Sigmoid colon (tissue), 7 donors: ENCODE measurements around the gene CAMKK1. TPM values are rescaled to one million over a fixed set of nuclear protein-coding genes. Genes with fewer than 3 reads are reported as not detected.

ENCODE experiments used
- DNase-seq: peaks from one replicate; pipeline ENCODE4 v3.0.0-alpha.2; 2019
- H3K27ac ChIP-seq, 4 donors: fragments of 200-600 bp; sonication (generic); one replicate each; pipeline ENCODE4 v1.5.1; 2016 to 2019; ENCODE audit warnings: mild to moderate bottlenecking in 1 of 4
- H3K27me3 ChIP-seq, 3 donors: fragments of 200-600 bp; sonication (generic); one replicate each; pipeline ENCODE4 v1.5.1; 2019; ENCODE audit warnings: mild to moderate bottlenecking in 1 of 3
- H3K36me3 ChIP-seq, 4 donors: fragments of 200-600 bp; sonication (generic); one replicate each; pipeline ENCODE4 v1.5.1; 2016 to 2019
- H3K4me1 ChIP-seq, 4 donors: fragments of 200-600 bp; sonication (generic); one replicate each; pipeline ENCODE4 v1.5.1; 2017 to 2019
- H3K4me3 ChIP-seq, 4 donors: fragments of 200-600 bp; sonication (generic); one replicate each; pipeline ENCODE4 v1.5.1; 2017 to 2019; ENCODE audit warnings: mild to moderate bottlenecking in 2 of 4, moderate library complexity in 1 of 4
- H3K9me3 ChIP-seq, 4 donors: fragments of 200-600 bp in 3 of 4; sonication (generic) in 3 of 4; one replicate each; pipeline versions ENCODE4 v1.5.1 to v1.6.1; 2013 to 2019
- CTCF ChIP-seq, 4 experiments: fragments of 450-650 bp in 3 of 4; fragments of 200-600 bp in 1 of 4; IDR thresholded peaks; one replicate each; pipeline ENCODE4 v1.5.1; 2016 to 2019; ENCODE audit warnings: antibody characterized with exemption in 4 of 4, mild to moderate bottlenecking in 3 of 4, moderate library complexity in 2 of 4
- EP300 ChIP-seq, 4 donors: sonication (generic); formaldehyde crosslinking; IDR thresholded peaks; one replicate each; pipeline ENCODE4 v1.6.1; 2017; ENCODE audit warnings: antibody characterized with exemption in 4 of 4
- POLR2A ChIP-seq, 2 donors: fragments of 450-650 bp; IDR thresholded peaks; one replicate each; pipeline ENCODE4 v1.6.1; 2016; ENCODE audit warnings: antibody characterized with exemption in 2 of 2, mild to moderate bottlenecking in 2 of 2, moderate library complexity in 2 of 2
- POLR2AphosphoS5 ChIP-seq, 4 donors: sonication (generic); formaldehyde crosslinking; IDR thresholded peaks; one replicate each; pipeline ENCODE4 v1.6.1; 2017; ENCODE audit warnings: antibody characterized with exemption in 4 of 4
- WGBS, 2 donors: extraction: QIAGEN DNeasy Blood & Tissue Kit; methylation state at CpG; one replicate each; pipeline ENCODE4 v1.1.7; 2013; 5-methylcytosine and 5-hydroxymethylcytosine counted together
- intact Hi-C: fragments of 100-400 bp; cut with DNase I; formaldehyde crosslinking; loops from one replicate; pipeline ENCODE4 v1.15.1; 2023
- polyA plus RNA-seq, 3 donors: library from polyadenylated mRNA; stranded (reverse); fragments of 200-250 nt; gene quantifications; one replicate each; pipeline ENCODE4 v1.2.3, GENCODE V29; 2013
- total RNA-seq, 4 donors: library from RNA; depleted of rRNA; stranded (reverse); fragments of >200 nt; gene quantifications; one replicate each; pipeline ENCODE4 v1.1.0, GENCODE V29; 2016
- donor health status: healthy with polysubstance abuse.
- donor health status: Bipolar disorder and iron deficiency.
- donor health status: healthy.

The CAMKK1 gene
- total and polyA plus RNA-seq, 7 donors, result 0.92 to 12.8 (median 6.3) TPM

GRCh38 chr17:3887804-3888203, 5.0 kb downstream of the CAMKK1 start:
- WGBS, 2 donors, result 26 to 67% methylated on average over 9 of the region's 9 CpGs
- no peak for DNase-seq
- intact Hi-C loops, result no loop called here
- peaks cover 10 to 24% (median 16%) of the 10 kb centered on the region in 4 donors for H3K36me3 ChIP-seq
- H3K4me3 ChIP-seq, result no peak overlapping the region
- H3K4me1 ChIP-seq, result peaks cover 0 to 66% (median 58%) of the 10 kb centered on the region in 4 donors
- peak overlapping the region; percentile 86 to 96 (median 90) for H3K27ac ChIP-seq
- no peaks in the 10 kb centered on the region for H3K9me3 ChIP-seq
- no peak for TF ChIP-seq EP300 (IDR thresholded peaks at IDR 0.05)
- TF ChIP-seq POLR2A (IDR thresholded peaks at IDR 0.05), result no peak
- no peak for TF ChIP-seq POLR2AphosphoS5 (IDR thresholded peaks at IDR 0.05)
- no peak for TF ChIP-seq CTCF (IDR thresholded peaks at IDR 0.05)
- no peaks in the 10 kb centered on the region for H3K27me3 ChIP-seq

- peak overlapping the region; percentile 86 to 96 (median 90) for H3K27ac ChIP-seq
- peaks cover 0 to 62% (median 56%) of the 10 kb centered on the region in 4 donors for H3K4me1 ChIP-seq
- H3K36me3 ChIP-seq, result peaks cover 10 to 28% (median 16%) of the 10 kb centered on the region in 4 donors
- 51 to 74% methylated on average over 2 of the region's 2 CpGs for WGBS, 2 donors
- intact Hi-C loops, result no loop called here
- H3K27me3 ChIP-seq, result no peaks in the 10 kb centered on the region
- DNase-seq, result no peak
- TF ChIP-seq POLR2A (IDR thresholded peaks at IDR 0.05) (no peak), CTCF (IDR thresholded peaks at IDR 0.05) (no peak), EP300 (IDR thresholded peaks at IDR 0.05) (no peak), POLR2AphosphoS5 (IDR thresholded peaks at IDR 0.05) (no peak)
- H3K9me3 ChIP-seq, result no peaks in the 10 kb centered on the region
- H3K4me3 ChIP-seq, result no peak overlapping the region
Measured at GRCh38 chr17:3887394-3887793, 5.5 kb downstream of the CAMKK1 start.

GRCh38 chr17:3886776-3887175, 6.1 kb downstream of the CAMKK1 start:
- WGBS, 2 donors, result 54 to 86% methylated on average over 10 of the region's 10 CpGs

GRCh38 chr17:3885970-3886369, 6.9 kb downstream of the CAMKK1 start:
- Histone ChIP-seq H3K4me1 (peaks cover 0 to 48% (median 42%) of the 10 kb centered on the region in 4 donors), H3K9me3 (no peaks in the 10 kb centered on the region), H3K27ac (peak overlapping the region in 1 of 4 donors; percentile 96), H3K27me3 (no peaks in the 10 kb centered on the region), H3K36me3 (peaks cover 10 to 40% (median 18%) of the 10 kb centered on the region in 4 donors), H3K4me3 (no peak overlapping the region)
- WGBS, 2 donors, result 89 to 90% methylated on average over 4 of the region's 4 CpGs
- intact Hi-C loops, result no loop called here
- TF ChIP-seq POLR2AphosphoS5 (IDR thresholded peaks at IDR 0.05), result no peak
- no peak for TF ChIP-seq EP300 (IDR thresholded peaks at IDR 0.05)
- no peak for TF ChIP-seq CTCF (IDR thresholded peaks at IDR 0.05)
- TF ChIP-seq POLR2A (IDR thresholded peaks at IDR 0.05), result no peak
- no peak for DNase-seq

More at GRCh38 chr17:3886776-3887175, 6.1 kb downstream of the CAMKK1 start:
- no peak overlapping the region for H3K4me3 ChIP-seq
- intact Hi-C loops, result no loop called here
- H3K27ac ChIP-seq, result peak overlapping the region; percentile 86 to 96 (median 90)
- H3K4me1 ChIP-seq, result peaks cover 0 to 56% (median 50%) of the 10 kb centered on the region in 4 donors
- H3K36me3 ChIP-seq, result peaks cover 10 to 34% (median 16%) of the 10 kb centered on the region in 4 donors
- peak in 1 of 4 donors; percentile 51 for TF ChIP-seq POLR2AphosphoS5 (IDR thresholded peaks at IDR 0.05)
- TF ChIP-seq EP300 (IDR thresholded peaks at IDR 0.05), result no peak
- TF ChIP-seq POLR2A (IDR thresholded peaks at IDR 0.05), result no peak
- TF ChIP-seq CTCF (IDR thresholded peaks at IDR 0.05), result no peak
- H3K27me3 ChIP-seq, result no peaks in the 10 kb centered on the region
- DNase-seq, result no peak
- H3K9me3 ChIP-seq, result no peaks in the 10 kb centered on the region

- DNase-seq, result no peak
- no peak overlapping the region for H3K27ac ChIP-seq
- no peaks in the 10 kb centered on the region for H3K9me3 ChIP-seq
- intact Hi-C loops, result no loop called here
- TF ChIP-seq POLR2A (IDR thresholded peaks at IDR 0.05) (no peak), POLR2AphosphoS5 (IDR thresholded peaks at IDR 0.05) (no peak), CTCF (IDR thresholded peaks at IDR 0.05) (no peak), EP300 (IDR thresholded peaks at IDR 0.05) (no peak)
- no peaks in the 10 kb centered on the region for H3K27me3 ChIP-seq
- H3K36me3 ChIP-seq, result peaks cover 10 to 40% (median 18%) of the 10 kb centered on the region in 4 donors
- 86 to 90% methylated on average over 14 of the region's 14 CpGs for WGBS, 2 donors
- no peak overlapping the region for H3K4me3 ChIP-seq
- peaks cover 0 to 41% (median 35%) of the 10 kb centered on the region in 4 donors for H3K4me1 ChIP-seq
Measured at GRCh38 chr17:3885271-3885670, 7.6 kb downstream of the CAMKK1 start.
